ENCODE results near the gene MVB12B. TPM values are rescaled to one million over a fixed set of nuclear protein-coding genes. Genes with fewer than 3 reads are reported as not detected.

Gene MVB12B
- total RNA-seq, 1 donor from 2014 or later, result 20.2 TPM

- H3K4me3 Mint-ChIP-seq (ENCODE audit: unreplicated experiment), result no peak overlapping the region
- TF ChIP-seq, protein P1, sequence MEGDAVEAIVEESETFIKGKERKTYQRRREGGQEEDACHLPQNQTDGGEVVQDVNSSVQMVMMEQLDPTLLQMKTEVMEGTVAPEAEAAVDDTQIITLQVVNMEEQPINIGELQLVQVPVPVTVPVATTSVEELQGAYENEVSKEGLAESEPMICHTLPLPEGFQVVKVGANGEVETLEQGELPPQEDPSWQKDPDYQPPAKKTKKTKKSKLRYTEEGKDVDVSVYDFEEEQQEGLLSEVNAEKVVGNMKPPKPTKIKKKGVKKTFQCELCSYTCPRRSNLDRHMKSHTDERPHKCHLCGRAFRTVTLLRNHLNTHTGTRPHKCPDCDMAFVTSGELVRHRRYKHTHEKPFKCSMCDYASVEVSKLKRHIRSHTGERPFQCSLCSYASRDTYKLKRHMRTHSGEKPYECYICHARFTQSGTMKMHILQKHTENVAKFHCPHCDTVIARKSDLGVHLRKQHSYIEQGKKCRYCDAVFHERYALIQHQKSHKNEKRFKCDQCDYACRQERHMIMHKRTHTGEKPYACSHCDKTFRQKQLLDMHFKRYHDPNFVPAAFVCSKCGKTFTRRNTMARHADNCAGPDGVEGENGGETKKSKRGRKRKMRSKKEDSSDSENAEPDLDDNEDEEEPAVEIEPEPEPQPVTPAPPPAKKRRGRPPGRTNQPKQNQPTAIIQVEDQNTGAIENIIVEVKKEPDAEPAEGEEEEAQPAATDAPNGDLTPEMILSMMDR (IDR thresholded peaks at IDR 0.05), result no peak
- DNase-seq (ENCODE audit: extremely low spot score, unreplicated experiment), result no peak
- H3K27me3 Mint-ChIP-seq (ENCODE audit: unreplicated experiment), result no peaks in the 10 kb centered on the region
- H3K9me3 Mint-ChIP-seq (ENCODE audit: unreplicated experiment), result no peaks in the 10 kb centered on the region
- H3K27ac Mint-ChIP-seq (ENCODE audit: unreplicated experiment), result no peak overlapping the region
- H3K4me1 Mint-ChIP-seq (ENCODE audit: unreplicated experiment), result peaks cover 9% of the 10 kb centered on the region
- H3K36me3 Mint-ChIP-seq (ENCODE audit: unreplicated experiment), result peaks cover 10% of the 10 kb centered on the region
These were observed 112.8 kb downstream of the MVB12B start for GRCh38 chr9:126439402-126439765.

- Mint-ChIP-seq H3K36me3 (ENCODE audit: unreplicated experiment) (peaks cover 10% of the 10 kb centered on the region), H3K27ac (ENCODE audit: unreplicated experiment) (no peak overlapping the region)
These were observed 113.4 kb downstream of the MVB12B start for GRCh38 chr9:126439883-126440653.

GRCh38 chr9:126440940-126441339 is 114.3 kb downstream of the MVB12B start:
- Mint-ChIP-seq H3K4me3 (ENCODE audit: unreplicated experiment) (no peak overlapping the region), H3K27ac (ENCODE audit: unreplicated experiment) (no peak overlapping the region), H3K36me3 (ENCODE audit: unreplicated experiment) (peaks cover 4% of the 10 kb centered on the region), H3K4me1 (ENCODE audit: unreplicated experiment) (peaks cover 9% of the 10 kb centered on the region), H3K27me3 (ENCODE audit: unreplicated experiment) (no peaks in the 10 kb centered on the region), H3K9me3 (ENCODE audit: unreplicated experiment) (no peaks in the 10 kb centered on the region)
- no peak for DNase-seq (ENCODE audit: extremely low spot score, unreplicated experiment)
- TF ChIP-seq, protein P1 (IDR thresholded peaks at IDR 0.05), result no peak

More at GRCh38 chr9:126439883-126440653, 113.4 kb downstream of the MVB12B start:
- Mint-ChIP-seq H3K4me1 (ENCODE audit: unreplicated experiment) (peaks cover 9% of the 10 kb centered on the region), H3K9me3 (ENCODE audit: unreplicated experiment) (no peaks in the 10 kb centered on the region), H3K27me3 (ENCODE audit: unreplicated experiment) (no peaks in the 10 kb centered on the region), H3K4me3 (ENCODE audit: unreplicated experiment) (no peak overlapping the region)
- TF ChIP-seq, protein P1 (IDR thresholded peaks at IDR 0.05), result no peak
- DNase-seq (ENCODE audit: extremely low spot score, unreplicated experiment), result no peak

DNA sequence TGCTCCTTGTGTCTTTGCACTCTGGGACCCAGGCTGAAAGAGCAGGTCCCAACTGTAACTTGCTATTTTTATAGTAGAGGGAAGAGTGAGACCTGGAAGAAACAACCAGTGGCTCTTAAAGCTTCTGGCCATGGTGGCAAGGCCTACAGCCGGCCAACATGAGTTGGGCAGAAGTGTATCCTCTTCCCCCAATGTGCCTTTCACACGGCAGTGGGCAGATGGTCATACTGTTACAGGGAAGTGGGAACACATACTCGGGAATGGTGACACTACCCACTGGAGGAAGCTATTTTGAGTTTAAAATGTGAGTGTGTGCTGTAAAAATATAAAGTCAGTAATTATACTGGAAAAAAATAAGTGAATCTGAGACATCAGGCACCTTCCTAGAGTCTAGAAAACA is 116.0 kb downstream of the MVB12B start:
- H3K4me1 Mint-ChIP-seq (ENCODE audit: unreplicated experiment), result peaks cover 6% of the 10 kb centered on the region
- no peak overlapping the region for H3K4me3 Mint-ChIP-seq (ENCODE audit: unreplicated experiment)
- DNase-seq (ENCODE audit: extremely low spot score, unreplicated experiment), result no peak
- no peaks in the 10 kb centered on the region for H3K27me3 Mint-ChIP-seq (ENCODE audit: unreplicated experiment)
- TF ChIP-seq, protein P1 (IDR thresholded peaks at IDR 0.05), result no peak
- H3K9me3 Mint-ChIP-seq (ENCODE audit: unreplicated experiment), result no peaks in the 10 kb centered on the region
- H3K36me3 Mint-ChIP-seq (ENCODE audit: unreplicated experiment), result peaks cover 4% of the 10 kb centered on the region
- no peak overlapping the region for H3K27ac Mint-ChIP-seq (ENCODE audit: unreplicated experiment)

DNA sequence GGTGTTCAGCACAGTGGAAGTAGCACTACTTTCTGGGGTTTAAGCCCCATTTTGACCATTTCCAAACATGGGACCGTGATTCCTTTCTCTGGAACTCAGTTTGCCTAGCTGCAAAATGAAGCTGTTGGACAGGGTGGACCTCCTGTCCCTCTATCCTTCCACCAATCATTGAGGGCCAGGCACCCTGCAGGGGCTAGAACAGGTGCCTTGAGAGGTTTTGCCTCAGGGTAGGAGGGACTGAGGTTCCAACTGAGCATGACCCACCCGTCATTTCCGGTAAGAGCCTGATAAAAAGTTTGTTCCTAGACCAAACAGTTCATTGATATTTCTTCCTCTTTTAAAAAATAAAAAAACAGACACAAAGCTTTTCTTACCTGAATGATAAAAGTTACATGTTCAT is 116.5 kb downstream of the MVB12B start:
- no peak overlapping the region for H3K4me3 Mint-ChIP-seq (ENCODE audit: unreplicated experiment)
- TF ChIP-seq, protein P1 (IDR thresholded peaks at IDR 0.05), result no peak
- no peaks in the 10 kb centered on the region for H3K9me3 Mint-ChIP-seq (ENCODE audit: unreplicated experiment)
- H3K27ac Mint-ChIP-seq (ENCODE audit: unreplicated experiment), result no peak overlapping the region
- H3K27me3 Mint-ChIP-seq (ENCODE audit: unreplicated experiment), result no peaks in the 10 kb centered on the region
- H3K36me3 Mint-ChIP-seq (ENCODE audit: unreplicated experiment), result peaks cover 8% of the 10 kb centered on the region
- peaks cover 6% of the 10 kb centered on the region for H3K4me1 Mint-ChIP-seq (ENCODE audit: unreplicated experiment)
- DNase-seq (ENCODE audit: extremely low spot score, unreplicated experiment), result no peak

Measured in osteocyte (in vitro differentiated cells).